Ovary (tissue), 3 donors: ENCODE measurements around the gene SNRPD3.

Experiments used
- EP300 ChIP-seq: sonication (generic); formaldehyde crosslinking; IDR thresholded peaks from one replicate; pipeline ENCODE4 v1.6.1; 2017; ENCODE audit warnings: antibody characterized with exemption
- POLR2A ChIP-seq: fragments of 450-650 bp; IDR thresholded peaks from one replicate; pipeline ENCODE4 v1.6.1; 2017; ENCODE audit warnings: antibody characterized with exemption, mild to moderate bottlenecking, moderate library complexity
- TF ChIP-seq, protein P1 (sequence below), 3 donors: fragments of 450-650 bp in 2 of 3; fragments of 200-600 bp in 1 of 3; IDR thresholded peaks; one replicate each; pipeline versions ENCODE4 v1.5.1 to v1.8.0; 2016 to 2022; ENCODE audit warnings: antibody characterized with exemption in 3 of 3, mild to moderate bottlenecking in 1 of 3
- donor health status: DM: no; HTN: no; CAD: no.

DNA sequence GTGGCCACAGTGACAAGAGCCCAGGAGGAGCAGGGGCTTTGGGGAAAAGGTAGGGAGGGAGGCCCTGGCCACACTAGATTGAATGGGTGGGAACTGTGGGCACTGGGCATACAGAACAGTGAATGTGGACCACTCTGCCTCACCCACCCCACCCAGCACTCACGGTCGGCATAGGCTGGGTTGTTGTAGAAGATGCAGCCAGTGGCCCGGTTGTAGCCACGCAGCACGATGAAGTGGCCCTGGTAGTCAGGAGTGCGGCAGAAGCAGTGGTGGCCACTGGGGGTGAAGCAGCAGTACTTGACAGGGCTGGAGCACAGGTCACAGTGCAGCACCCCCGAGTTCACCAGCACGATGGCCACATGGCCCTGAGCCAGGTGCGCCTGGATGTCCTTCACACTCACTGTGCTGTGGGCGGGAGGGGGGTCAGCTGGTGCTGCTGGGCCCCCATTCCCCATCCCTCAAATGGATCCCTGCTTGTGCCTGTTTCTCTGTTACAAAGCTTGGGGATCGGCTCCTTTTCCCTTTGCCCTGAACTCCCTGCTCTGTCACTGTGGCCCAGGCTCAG is 12.0 kb upstream of the SNRPD3 start:
- TF ChIP-seq, protein P1, sequence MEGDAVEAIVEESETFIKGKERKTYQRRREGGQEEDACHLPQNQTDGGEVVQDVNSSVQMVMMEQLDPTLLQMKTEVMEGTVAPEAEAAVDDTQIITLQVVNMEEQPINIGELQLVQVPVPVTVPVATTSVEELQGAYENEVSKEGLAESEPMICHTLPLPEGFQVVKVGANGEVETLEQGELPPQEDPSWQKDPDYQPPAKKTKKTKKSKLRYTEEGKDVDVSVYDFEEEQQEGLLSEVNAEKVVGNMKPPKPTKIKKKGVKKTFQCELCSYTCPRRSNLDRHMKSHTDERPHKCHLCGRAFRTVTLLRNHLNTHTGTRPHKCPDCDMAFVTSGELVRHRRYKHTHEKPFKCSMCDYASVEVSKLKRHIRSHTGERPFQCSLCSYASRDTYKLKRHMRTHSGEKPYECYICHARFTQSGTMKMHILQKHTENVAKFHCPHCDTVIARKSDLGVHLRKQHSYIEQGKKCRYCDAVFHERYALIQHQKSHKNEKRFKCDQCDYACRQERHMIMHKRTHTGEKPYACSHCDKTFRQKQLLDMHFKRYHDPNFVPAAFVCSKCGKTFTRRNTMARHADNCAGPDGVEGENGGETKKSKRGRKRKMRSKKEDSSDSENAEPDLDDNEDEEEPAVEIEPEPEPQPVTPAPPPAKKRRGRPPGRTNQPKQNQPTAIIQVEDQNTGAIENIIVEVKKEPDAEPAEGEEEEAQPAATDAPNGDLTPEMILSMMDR (IDR thresholded peaks at IDR 0.05): no peak
- TF ChIP-seq POLR2A (no peak), EP300 (no peak)
